ENCODE measurements around the gene KASH5. TPM values are rescaled to one million over a fixed set of nuclear protein-coding genes. Genes with fewer than 3 reads are reported as not detected.

Gene KASH5
- total RNA-seq, 1 experiment from 2014 or later: not detected

GRCh38 chr19:49361438-49362047 lies 26.5 kb upstream of the KASH5 start:
- Mint-ChIP-seq H3K4me1 (peaks cover 4 to 24% of the 10 kb centered on the region in 2 experiments), H3K36me3 (ENCODE audit: insufficient read depth in 1 of 3, low read depth in 3 of 3) (peaks cover 26 to 34% (median 30%) of the 10 kb centered on the region in 3 experiments; a peak in 6 of 7 replicates), H3K9me3 (no peaks in the 10 kb centered on the region), H3K27me3 (ENCODE audit: low read depth) (peaks cover 3% of the 10 kb centered on the region), H3K27ac (peak overlapping the region; percentile 97 to 98 (median 98); a peak in 6 of 7 replicates), H3K4me3 (no peak overlapping the region)
- Histone ChIP-seq H3K4me1 (ENCODE audit: insufficient read depth, low read length) (no peaks in the 10 kb centered on the region; the same call in 1 of the 2 replicates), H2BK5ac (ENCODE audit: insufficient read length, low read length) (peak overlapping the region; percentile 58), H3K79me2 (ENCODE audit: insufficient read depth, low read length) (peaks cover 6% of the 10 kb centered on the region; the same call in 1 of the 2 replicates), H4K8ac (replicated peaks; ENCODE audit: insufficient read length, low read depth, low read length) (no peak overlapping the region), H3K9ac (ENCODE audit: extremely low read depth, insufficient read length, low read length) (peak overlapping the region; percentile 96), H2AK5ac (ENCODE audit: insufficient read length, low read length) (no peak overlapping the region), H4K20me1 (ENCODE audit: control insufficient read depth, insufficient read depth, insufficient read length) (no peaks in the 10 kb centered on the region), H4K5ac (ENCODE audit: insufficient read length, low read depth, low read length) (peak overlapping the region; percentile 49), H3K14ac (ENCODE audit: insufficient read depth, low read length) (peak overlapping the region; percentile 98), H2BK12ac (ENCODE audit: insufficient read length, low read depth, low read length) (peak overlapping the region; percentile 79), H3K27me3 (ENCODE audit: insufficient read depth, low read length) (no peaks in the 10 kb centered on the region), H3K56ac (ENCODE audit: insufficient read length, low read depth, low read length) (no peak overlapping the region), H2BK20ac (ENCODE audit: low read depth, low read length, poor library complexity, severe bottlenecking) (no peak overlapping the region), H3K9me3 (ENCODE audit: control insufficient read depth, low read depth, low read length) (no peaks in the 10 kb centered on the region), H2BK120ac (ENCODE audit: low read depth, low read length, poor library complexity, severe bottlenecking) (peak overlapping the region; percentile 94), H2AFZ (ENCODE audit: low read length) (no peak overlapping the region), H3K4me2 (ENCODE audit: insufficient read depth, insufficient read length, low read length) (peak overlapping the region; percentile 96), H3K18ac (ENCODE audit: insufficient read length, low read depth, low read length) (peak overlapping the region; percentile 99), H3K23ac (ENCODE audit: insufficient read length, low read depth, low read length) (no peak overlapping the region), H3K79me1 (ENCODE audit: insufficient read depth, low read depth, low read length, poor library complexity, severe bottlenecking) (peaks cover 6% of the 10 kb centered on the region), H4K91ac (ENCODE audit: insufficient read length, low read depth, low read length) (peak overlapping the region; percentile 95), H3T11ph (ENCODE audit: low read length) (peak overlapping the region; percentile 93), H3K27ac (ENCODE audit: insufficient read length, low read depth, low read length) (no peak overlapping the region), H2BK15ac (ENCODE audit: low read depth, low read length) (no peak overlapping the region; the same call in 1 of the 2 replicates), H3K23me2 (ENCODE audit: insufficient read length, low read depth, low read length, poor library complexity, severe bottlenecking) (peaks cover 8% of the 10 kb centered on the region), H3K4ac (ENCODE audit: low read depth, low read length) (peak overlapping the region; percentile 100)
- peak; percentile 73 for DNase-seq
- no CpG with 5 or more reads among the region's 27 CpGs for WGBS (ENCODE audit: extremely low coverage, insufficient read length, low lambda C conversion rate)
- no peak for TF ChIP-seq CTCF (conservative IDR thresholded peaks at IDR 0.05)
